Kidney (tissue), 14 donors: ENCODE data around the gene GATC. TPM values are rescaled to one million over a fixed set of nuclear protein-coding genes. Genes with fewer than 3 reads are reported as not detected.

Experiments
- DNase-seq, 5 donors: peaks; one replicate each; pipeline ENCODE4 v3.0.0-alpha.2; 2013 to 2020
- FAIRE-seq: peaks from 2 replicates; lab custom pipeline; 2012; peaks lifted over from hg19 to GRCh38; lab: Jason Lieb, UNC
- H3K27ac ChIP-seq, 2 donors: one replicate each; pipeline ENCODE4 v1.7.0; 2013; ENCODE audit warnings: low read depth in 2 of 2, low read length in 2 of 2, inconsistent platforms in 1 of 2
- H3K27me3 ChIP-seq: one replicate; pipeline ENCODE4 v1.7.1; 2013; ENCODE audit warnings: low read length, inconsistent platforms; ENCODE audit not compliant: control insufficient read depth, insufficient read depth
- H3K36me3 ChIP-seq, 3 donors: one replicate each; pipeline versions ENCODE4 v1.7.0 to v1.7.1; 2013; ENCODE audit warnings: low read length in 3 of 3, control low read depth in 1 of 3, inconsistent platforms in 1 of 3; ENCODE audit not compliant: insufficient read depth in 3 of 3, control insufficient read depth in 2 of 3
- H3K4me1 ChIP-seq, 3 donors: one replicate each; pipeline versions ENCODE4 v1.7.0 to v1.7.1; 2013; ENCODE audit warnings: low read length in 3 of 3, inconsistent platforms in 1 of 3, low read depth in 1 of 3; ENCODE audit not compliant: control insufficient read depth in 2 of 3, insufficient read depth in 2 of 3
- H3K4me3 ChIP-seq, 3 donors: one replicate each; pipeline versions ENCODE4 v1.7.0 to v1.8.1; 2013; ENCODE audit warnings: low read length in 3 of 3, control low read depth in 1 of 3, inconsistent platforms in 1 of 3
- H3K9ac ChIP-seq, 3 donors: one replicate each; pipeline versions ENCODE4 v1.7.0 to v1.7.1; 2013; ENCODE audit warnings: low read length in 3 of 3, control low read depth in 1 of 3, inconsistent platforms in 1 of 3
- H3K9me3 ChIP-seq, 3 donors: one replicate each; pipeline versions ENCODE4 v1.7.0 to v1.7.1; 2013; ENCODE audit warnings: low read length in 3 of 3, control low read depth in 1 of 3, inconsistent platforms in 1 of 3; ENCODE audit not compliant: control insufficient read depth in 2 of 3, insufficient read depth in 1 of 3
- intact Hi-C: fragments of 100-400 bp; cut with DNase I; formaldehyde crosslinking; loops from one replicate; pipeline ENCODE4 v1.11.1; 2022
- polyA plus RNA-seq: library from polyadenylated mRNA; stranded (reverse); fragments of 350-450 nt; fragmentation: Illumina TruSeq; extraction: RNeasy Lipid Tissue Mini Kit (QIAGEN cat#74804); gene quantifications from one replicate; pipeline ENCODE4 v1.2.3, GENCODE V29; 2014; ENCODE audit warnings: low read depth, low replicate concordance; ENCODE audit not compliant: insufficient read depth
- total RNA-seq: library from RNA; stranded (reverse); fragmentation: NEBNext Ultra II Directional; extraction: Animal tissue kit (Norgen Biotek cat#: 25700); gene quantifications from one replicate; pipeline ENCODE4 v1.2.1, GENCODE V29; 2021
- TF ChIP-seq, protein P1 (sequence below): IDR thresholded peaks from 3 replicates; pipeline ENCODE4 v1.5.1; 2012; ENCODE audit warnings: mild to moderate bottlenecking, moderate library complexity, borderline replicate concordance; ENCODE audit not compliant: insufficient read depth; ENCODE audit errors: extremely low read depth
- donor health status: control.
- donor health status: control.
- donor health status: control.
- donor health status: control.
- donor health status: control.
- donor health status: DM: yes; HTN: yes; CAD: no.
- donor health status: Normal renal cell carcinoma (clear cell type).

Gene GATC
- total and polyA plus RNA-seq, 2 donors from 2014 or later: 13.7 to 39.4 TPM

- intact Hi-C loops: no loop called here
- Histone ChIP-seq H3K27me3 (no peaks in the 10 kb centered on the region), H3K4me3 (no peak overlapping the region), H3K9me3 (no peaks in the 10 kb centered on the region), H3K4me1 (peaks cover 0 to 5% (median 0%) of the 10 kb centered on the region in 3 donors), H3K36me3 (no peaks in the 10 kb centered on the region), H3K27ac (no peak overlapping the region), H3K9ac (no peak overlapping the region)
- FAIRE-seq: no peak
- DNase-seq: no peak
- TF ChIP-seq, protein P1, sequence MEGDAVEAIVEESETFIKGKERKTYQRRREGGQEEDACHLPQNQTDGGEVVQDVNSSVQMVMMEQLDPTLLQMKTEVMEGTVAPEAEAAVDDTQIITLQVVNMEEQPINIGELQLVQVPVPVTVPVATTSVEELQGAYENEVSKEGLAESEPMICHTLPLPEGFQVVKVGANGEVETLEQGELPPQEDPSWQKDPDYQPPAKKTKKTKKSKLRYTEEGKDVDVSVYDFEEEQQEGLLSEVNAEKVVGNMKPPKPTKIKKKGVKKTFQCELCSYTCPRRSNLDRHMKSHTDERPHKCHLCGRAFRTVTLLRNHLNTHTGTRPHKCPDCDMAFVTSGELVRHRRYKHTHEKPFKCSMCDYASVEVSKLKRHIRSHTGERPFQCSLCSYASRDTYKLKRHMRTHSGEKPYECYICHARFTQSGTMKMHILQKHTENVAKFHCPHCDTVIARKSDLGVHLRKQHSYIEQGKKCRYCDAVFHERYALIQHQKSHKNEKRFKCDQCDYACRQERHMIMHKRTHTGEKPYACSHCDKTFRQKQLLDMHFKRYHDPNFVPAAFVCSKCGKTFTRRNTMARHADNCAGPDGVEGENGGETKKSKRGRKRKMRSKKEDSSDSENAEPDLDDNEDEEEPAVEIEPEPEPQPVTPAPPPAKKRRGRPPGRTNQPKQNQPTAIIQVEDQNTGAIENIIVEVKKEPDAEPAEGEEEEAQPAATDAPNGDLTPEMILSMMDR: no peak
Observed at GRCh38 chr12:120490833-120491512, 44.7 kb downstream of the GATC start.

- Histone ChIP-seq H3K4me3 (peak overlapping the region; percentile 72 to 87 (median 78)), H3K9ac (peak overlapping the region in 2 of 3 donors; percentile 1 to 62), H3K27me3 (no peaks in the 10 kb centered on the region), H3K4me1 (peaks cover 3 to 8% (median 3%) of the 10 kb centered on the region in 3 donors), H3K9me3 (no peaks in the 10 kb centered on the region), H3K27ac (no peak overlapping the region), H3K36me3 (peaks cover 0 to 14% (median 3%) of the 10 kb centered on the region in 3 donors)
- DNase-seq: peak in 3 of 5 donors; percentile 33 to 58 (median 37)
- TF ChIP-seq, protein P1: no peak
- no peak for FAIRE-seq
- intact Hi-C loops: no loop called here
Observed at GRCh38 chr12:120495186-120495730, 49.0 kb downstream of the GATC start.

DNA sequence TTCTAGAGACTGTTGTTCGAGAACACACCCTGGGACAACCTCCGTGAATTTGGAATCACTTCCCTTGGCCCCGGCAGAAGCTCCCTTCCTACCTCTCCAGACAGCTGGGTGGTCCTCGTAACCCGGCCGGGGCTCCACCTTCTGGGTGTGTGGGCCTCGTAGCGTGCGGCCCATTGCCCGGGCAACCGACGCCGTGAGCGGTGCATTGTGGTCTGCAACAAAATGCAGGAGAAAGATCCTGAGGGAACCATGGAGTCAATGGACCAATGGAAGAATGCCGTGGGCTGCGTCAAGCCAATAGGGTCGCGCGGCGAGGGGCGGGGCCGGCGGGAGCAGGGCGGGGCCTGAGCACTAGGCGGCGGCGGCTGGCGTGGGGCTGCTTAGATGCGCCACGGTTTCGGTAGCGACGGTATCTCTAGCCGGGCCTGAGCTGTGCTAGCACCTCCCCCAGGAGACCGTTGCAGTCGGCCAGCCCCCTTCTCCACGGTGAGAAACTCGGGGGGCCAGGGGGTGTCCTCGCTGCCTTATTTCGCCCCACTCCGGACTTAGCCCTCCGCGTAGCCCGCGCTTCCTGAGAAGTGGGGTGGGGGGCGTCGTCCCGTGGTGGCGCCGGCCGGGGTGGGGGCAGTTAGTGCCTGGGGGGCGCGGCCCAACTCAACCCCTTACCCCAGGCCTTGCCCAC, 49.6 kb downstream of the GATC start, which contains the start of gene DYNLL1:
Gene DYNLL1, plus strand, starts transcription at position 383 of the 682 bp plus-strand sequence. CDS start 309 bp downstream, outside the sequence.
- peak within 1 kb of the TSS; percentile 78 to 89 (median 87) for H3K4me3 ChIP-seq
- intact Hi-C loops: no loop called here
- peak; percentile 98 for DNase-seq
- H3K27me3 ChIP-seq: no peaks in the 10 kb centered on the region
- H3K9me3 ChIP-seq: no peaks in the 10 kb centered on the region
- TF ChIP-seq, protein P1: no peak
- peak within 1 kb of the TSS; percentile 65 to 88 (median 66) for H3K9ac ChIP-seq
- peaks cover 0 to 20% (median 3%) of the 10 kb centered on the region in 3 donors for H3K36me3 ChIP-seq
- H3K4me1 ChIP-seq: peaks cover 3 to 8% (median 3%) of the 10 kb centered on the region in 3 donors
- no peak for FAIRE-seq
- peak within 1 kb of the TSS; percentile 91 to 92 for H3K27ac ChIP-seq
